PC-9 (cell line): Measurements from ENCODE around the gene INTS1. TPM values are rescaled to one million over a fixed set of nuclear protein-coding genes. Genes with fewer than 3 reads are reported as not detected.

Experiments
- BruUV-seq: library from RNA; stranded (reverse); fragments of 400-500 nt; replicated peaks from 2 replicates; lab custom pipeline; 2021; lab: Mats Ljungman, UMichigan
- CTCF ChIA-PET: fragments of 300-600 bp; sonication (Branson Sonifier 250); formaldehyde crosslinking; loops from one replicate; lab custom pipeline; 2022; ENCODE audit warnings: antibody characterized with exemption; lab: Charles Lee
- POLR2A ChIA-PET: fragments of 300-600 bp; sonication (Branson Sonifier 250); formaldehyde crosslinking; loops from one replicate; lab custom pipeline; 2022; ENCODE audit warnings: antibody characterized with exemption; ENCODE audit not compliant: unreplicated experiment; lab: Charles Lee
- DNase-seq, 2 experiments: peaks; one replicate each; pipeline versions ENCODE4 v3.0.0 to v3.0.0-alpha.2; 2015 to 2022; ENCODE audit warnings: mixed read lengths in 1 of 2
- H2AFZ ChIP-seq: fragments of 200-600 bp; sonication (generic); 2 replicates; pipeline ENCODE4 v1.8.1; 2017; ENCODE audit warnings: antibody characterized with exemption
- H3F3A ChIP-seq: fragments of 200-600 bp; sonication (generic); 2 replicates; pipeline ENCODE4 v1.8.1; 2017; ENCODE audit warnings: antibody characterized with exemption, mild to moderate bottlenecking, low read depth; ENCODE audit not compliant: insufficient read depth
- H3K27ac ChIP-seq: fragments of 200-600 bp; sonication (generic); 2 replicates; pipeline ENCODE4 v1.6.1; 2016; ENCODE audit warnings: mixed run types
- H3K27me3 ChIP-seq: fragments of 200-600 bp; sonication (generic); 2 replicates; pipeline ENCODE4 v1.6.1; 2016; ENCODE audit warnings: low read depth, mixed run types; ENCODE audit not compliant: insufficient read depth
- H3K36me3 ChIP-seq: fragments of 200-600 bp; sonication (generic); 2 replicates; pipeline ENCODE4 v1.6.1; 2016; ENCODE audit warnings: low read depth, mixed run types
- H3K4me1 ChIP-seq: fragments of 200-600 bp; sonication (generic); replicated peaks from 2 replicates; pipeline ENCODE4 v1.6.1; 2016; ENCODE audit warnings: mixed run types; ENCODE audit not compliant: insufficient read depth
- H3K4me2 ChIP-seq: fragments of 200-600 bp; sonication (generic); 2 replicates; pipeline ENCODE4 v1.6.1; 2017; ENCODE audit warnings: mixed run types
- H3K4me3 ChIP-seq: fragments of 200-600 bp; sonication (generic); 2 replicates; pipeline ENCODE4 v1.6.1; 2016; ENCODE audit warnings: mixed run types
- H3K79me2 ChIP-seq: fragments of 200-600 bp; sonication (generic); 2 replicates; pipeline ENCODE4 v1.6.1; 2017; ENCODE audit warnings: low read depth, mixed run types
- H3K9me2 ChIP-seq: fragments of 200-600 bp; sonication (generic); 2 replicates; pipeline ENCODE4 v1.8.1; 2017; ENCODE audit warnings: mild to moderate bottlenecking; ENCODE audit not compliant: insufficient read depth
- H3K9me3 ChIP-seq: fragments of 200-600 bp; sonication (generic); 2 replicates; pipeline ENCODE4 v1.8.1; 2016; ENCODE audit warnings: low read depth; ENCODE audit not compliant: insufficient read depth
- H4K20me1 ChIP-seq: fragments of 200-600 bp; sonication (generic); 2 replicates; pipeline ENCODE4 v1.8.1; 2017; ENCODE audit not compliant: insufficient read depth
- EZH2 ChIP-seq: fragments of 200-600 bp; sonication (generic); IDR thresholded peaks from 2 replicates; pipeline ENCODE4 v1.8.0; 2017; ENCODE audit warnings: antibody characterized with exemption, low read depth
- intact Hi-C: fragments of 100-400 bp; cut with micrococcal nuclease; formaldehyde crosslinking; loops from one replicate; pipeline ENCODE4 v1.10.0; 2022; ENCODE audit not compliant: unreplicated experiment
- total RNA-seq: library from RNA; stranded (reverse); gene quantifications from 2 replicates; pipeline ENCODE4 v1.2.3, GENCODE V29; 2021
- TF ChIP-seq, protein P1 (sequence below): fragments of 200-600 bp; sonication (generic); conservative IDR thresholded peaks from 2 replicates; pipeline ENCODE4 v1.6.1; 2017; ENCODE audit warnings: mixed run types, antibody characterized with exemption, mild to moderate bottlenecking, moderate library complexity

Gene INTS1
- total RNA-seq, 1 experiment from 2014 or later = 124 TPM

DNA sequence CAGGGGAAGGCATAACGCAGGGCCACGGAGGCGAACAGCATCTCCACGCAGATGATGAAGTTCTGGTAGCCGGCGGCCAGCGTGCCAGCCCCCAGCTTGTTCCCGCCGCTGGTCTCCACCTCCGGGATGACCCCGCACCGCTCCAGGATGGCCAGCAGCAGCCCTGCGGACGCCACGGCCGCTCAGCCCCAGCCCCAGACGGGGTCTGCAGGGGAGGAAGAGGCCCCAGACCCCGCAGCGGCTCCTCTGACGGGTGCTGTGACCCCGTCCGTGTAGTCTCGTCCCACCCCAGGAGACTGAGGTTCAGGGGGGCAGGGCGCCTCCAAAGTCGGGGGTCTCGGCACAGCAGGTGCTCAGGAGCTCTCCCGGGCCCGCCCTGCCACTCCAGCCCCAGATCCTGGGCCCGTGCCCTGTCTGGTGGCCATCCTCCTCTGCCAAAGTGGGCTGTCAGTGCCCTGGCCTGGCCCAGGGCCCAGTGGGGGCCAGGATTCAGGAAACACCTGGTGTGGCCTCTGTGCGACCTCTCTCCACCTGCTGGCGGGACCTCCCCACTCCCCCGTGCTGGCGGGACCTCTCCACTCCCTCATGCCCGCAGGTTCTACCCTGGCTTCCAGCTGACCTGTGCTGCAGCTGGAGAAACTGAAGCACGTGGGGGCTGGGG is 43.7 kb upstream of the INTS1 start:
- no peak overlapping the region for H3K4me2 ChIP-seq
- H3K9me3 ChIP-seq = no peaks in the 10 kb centered on the region
- H2AFZ ChIP-seq = no peak overlapping the region
- H3K27ac ChIP-seq = no peak overlapping the region
- H3K4me1 ChIP-seq = no peaks in the 10 kb centered on the region
- intact Hi-C loops = no loop called here
- no peak overlapping the region for H3K4me3 ChIP-seq
- H4K20me1 ChIP-seq = peaks cover 27% of the 10 kb centered on the region
- ChIA-PET CTCF (no interaction called here), POLR2A (interaction anchor here (0.6 kb wide), 1 partner anchor 20 kb away, joined by 3 read pairs; no protein-coding TSS in a partner anchor)
- DNase-seq = no peak
- no TSS peak for BruUV-seq
- no peaks in the 10 kb centered on the region for H3K27me3 ChIP-seq
- no peaks in the 10 kb centered on the region; the same call in 1 of the 2 replicates for H3K36me3 ChIP-seq
- H3K79me2 ChIP-seq = no peaks in the 10 kb centered on the region
- H3K9me2 ChIP-seq = no peaks in the 10 kb centered on the region
- peaks cover 23% of the 10 kb centered on the region for H3F3A ChIP-seq
- TF ChIP-seq EZH2 = no peak
- TF ChIP-seq, protein P1, sequence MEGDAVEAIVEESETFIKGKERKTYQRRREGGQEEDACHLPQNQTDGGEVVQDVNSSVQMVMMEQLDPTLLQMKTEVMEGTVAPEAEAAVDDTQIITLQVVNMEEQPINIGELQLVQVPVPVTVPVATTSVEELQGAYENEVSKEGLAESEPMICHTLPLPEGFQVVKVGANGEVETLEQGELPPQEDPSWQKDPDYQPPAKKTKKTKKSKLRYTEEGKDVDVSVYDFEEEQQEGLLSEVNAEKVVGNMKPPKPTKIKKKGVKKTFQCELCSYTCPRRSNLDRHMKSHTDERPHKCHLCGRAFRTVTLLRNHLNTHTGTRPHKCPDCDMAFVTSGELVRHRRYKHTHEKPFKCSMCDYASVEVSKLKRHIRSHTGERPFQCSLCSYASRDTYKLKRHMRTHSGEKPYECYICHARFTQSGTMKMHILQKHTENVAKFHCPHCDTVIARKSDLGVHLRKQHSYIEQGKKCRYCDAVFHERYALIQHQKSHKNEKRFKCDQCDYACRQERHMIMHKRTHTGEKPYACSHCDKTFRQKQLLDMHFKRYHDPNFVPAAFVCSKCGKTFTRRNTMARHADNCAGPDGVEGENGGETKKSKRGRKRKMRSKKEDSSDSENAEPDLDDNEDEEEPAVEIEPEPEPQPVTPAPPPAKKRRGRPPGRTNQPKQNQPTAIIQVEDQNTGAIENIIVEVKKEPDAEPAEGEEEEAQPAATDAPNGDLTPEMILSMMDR = no peak

DNA sequence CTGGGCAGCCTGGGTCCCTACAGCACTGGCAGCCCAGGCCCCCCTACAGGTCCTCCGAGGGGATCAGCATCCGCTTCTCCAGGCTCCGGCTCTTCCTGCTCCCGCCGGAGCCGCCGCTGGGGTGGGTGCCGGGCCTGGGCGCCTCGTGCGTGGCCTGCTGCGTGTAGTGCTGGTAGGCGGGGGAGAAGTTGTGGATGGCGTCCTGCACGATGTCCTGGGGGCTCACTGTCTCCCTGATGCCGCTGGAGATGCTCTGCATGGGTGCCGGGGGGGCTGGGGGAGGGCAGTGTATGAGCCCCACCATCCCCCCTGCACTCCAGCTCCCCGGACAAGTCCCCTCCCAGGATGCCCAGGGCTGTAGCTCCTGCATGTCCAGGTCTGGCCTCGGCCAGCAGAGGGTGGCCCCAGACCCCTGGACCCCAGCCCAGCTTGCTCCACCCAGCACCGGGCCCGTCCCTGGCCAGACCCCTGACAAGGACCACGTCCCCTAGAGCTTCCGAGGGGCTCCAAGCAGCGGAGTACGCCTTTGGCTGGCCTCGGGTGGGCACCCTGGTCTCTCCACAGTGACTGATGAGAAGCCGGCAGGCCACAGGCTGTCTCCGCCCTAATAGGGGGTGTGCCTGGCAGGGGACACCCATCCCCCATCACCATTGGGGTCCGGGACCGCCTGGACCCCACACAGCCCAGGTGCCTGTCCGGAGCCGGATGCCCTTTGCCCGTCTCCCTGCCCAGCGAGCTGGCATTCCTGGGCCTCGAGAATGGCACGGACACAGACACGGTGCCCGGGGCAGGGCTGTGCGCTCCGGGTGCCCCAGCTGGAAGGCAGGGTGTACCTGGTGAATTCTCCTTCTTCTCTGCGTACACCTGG is 43.0 kb upstream of the INTS1 start:
- no peaks in the 10 kb centered on the region for H3K9me2 ChIP-seq
- DNase-seq = no peak
- BruUV-seq = no TSS peak
- H3K4me2 ChIP-seq = no peak overlapping the region
- peaks cover 30% of the 10 kb centered on the region for H3F3A ChIP-seq
- CTCF ChIA-PET = no interaction called here
- H4K20me1 ChIP-seq = peaks cover 28% of the 10 kb centered on the region
- H3K4me3 ChIP-seq = no peak overlapping the region
- no peaks in the 10 kb centered on the region for H3K9me3 ChIP-seq
- H3K36me3 ChIP-seq = no peaks in the 10 kb centered on the region; the same call in 1 of the 2 replicates
- POLR2A ChIA-PET = no interaction called here
- TF ChIP-seq, protein P1 = no peak
- no peak for TF ChIP-seq EZH2
- H3K27me3 ChIP-seq = no peaks in the 10 kb centered on the region
- H2AFZ ChIP-seq = no peak overlapping the region
- H3K79me2 ChIP-seq = no peaks in the 10 kb centered on the region
- H3K27ac ChIP-seq = no peak overlapping the region
- intact Hi-C loops = no loop called here
- no peaks in the 10 kb centered on the region for H3K4me1 ChIP-seq

DNA sequence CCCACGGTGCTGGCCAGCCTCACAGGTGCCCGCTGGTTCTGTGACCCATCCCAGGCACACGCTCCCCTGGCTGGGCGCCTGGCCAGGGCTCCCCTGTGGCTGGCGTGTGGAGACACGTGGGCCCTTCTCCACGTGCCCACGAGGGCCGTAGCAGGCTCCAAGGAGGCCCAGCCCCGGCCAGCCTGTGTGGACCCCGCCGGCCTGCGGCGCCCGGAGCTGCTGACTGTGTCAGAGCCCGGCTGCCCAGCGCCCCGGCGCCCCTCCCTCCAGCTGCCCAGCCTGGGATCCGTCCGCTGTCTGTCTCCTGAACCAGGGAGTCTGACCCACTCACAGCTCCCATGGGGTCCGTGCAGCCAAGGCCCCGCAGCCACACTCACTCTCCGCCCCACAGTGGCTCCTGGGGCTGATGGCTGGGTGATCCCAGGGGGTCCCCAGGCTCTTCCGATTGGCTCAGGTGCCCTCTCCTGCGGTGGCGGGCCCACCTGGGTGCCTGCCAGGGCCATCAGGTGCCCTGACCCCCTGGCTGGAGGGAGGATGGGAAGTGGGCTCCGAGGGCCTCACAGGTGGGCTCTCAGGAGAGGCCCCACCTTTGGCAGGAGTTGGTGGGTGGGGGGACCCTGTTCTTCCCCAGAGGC is 42.2 kb upstream of the INTS1 start:
- Histone ChIP-seq H3K9me3 (no peaks in the 10 kb centered on the region), H3K4me2 (no peak overlapping the region), H3K79me2 (no peaks in the 10 kb centered on the region), H3K36me3 (no peaks in the 10 kb centered on the region; the same call in 1 of the 2 replicates), H3K27me3 (no peaks in the 10 kb centered on the region), H3F3A (peaks cover 38% of the 10 kb centered on the region), H3K4me3 (no peak overlapping the region), H4K20me1 (peaks cover 34% of the 10 kb centered on the region), H2AFZ (no peak overlapping the region), H3K27ac (no peak overlapping the region), H3K4me1 (no peaks in the 10 kb centered on the region), H3K9me2 (no peaks in the 10 kb centered on the region)
- BruUV-seq = no TSS peak
- DNase-seq = no peak
- intact Hi-C loops = no loop called here
- TF ChIP-seq EZH2 = no peak
- TF ChIP-seq, protein P1 = no peak
- ChIA-PET POLR2A (no interaction called here), CTCF (no interaction called here)
